Colonic mucosa (tissue), 4 donors: Measurements from ENCODE around the gene NSG1. TPM values are rescaled to one million over a fixed set of nuclear protein-coding genes. Genes with fewer than 3 reads are reported as not detected.

Source experiments
- DNase-seq: peaks from one replicate; pipeline ENCODE4 v3.0.0-alpha.2; 2020
- H3K27ac ChIP-seq: fragments of 200-600 bp; one replicate; pipeline ENCODE4 v1.8.0; 2021
- H3K27me3 ChIP-seq: fragments of 200-600 bp; one replicate; pipeline ENCODE4 v1.8.0; 2021
- H3K36me3 ChIP-seq: fragments of 200-600 bp; one replicate; pipeline ENCODE4 v1.8.0; 2021
- H3K4me1 ChIP-seq: fragments of 200-600 bp; one replicate; pipeline ENCODE4 v1.8.0; 2021; ENCODE audit warnings: mild to moderate bottlenecking
- H3K4me3 ChIP-seq: fragments of 200-600 bp; one replicate; pipeline ENCODE4 v1.8.0; 2021
- H3K9ac ChIP-seq, 2 donors: one replicate each; pipeline ENCODE4 v1.7.0; 2013; ENCODE audit warnings: control low read depth in 2 of 2, low read depth in 2 of 2, low read length in 2 of 2
- H3K9me3 ChIP-seq: fragments of 200-600 bp; one replicate; pipeline ENCODE4 v1.8.0; 2021
- intact Hi-C: fragments of 100-400 bp; cut with DNase I; formaldehyde crosslinking; loops from one replicate; pipeline ENCODE4 v1.14.1; 2022
- total RNA-seq, 2 donors: library from RNA; stranded (reverse); fragmentation: NEBNext Ultra II Directional in 1 of 2; extraction: Animal tissue kit (Norgen Biotek cat#: 25700) in 1 of 2; gene quantifications; one replicate each; pipeline ENCODE4 v1.2.1, GENCODE V29; 2021
- TF ChIP-seq, protein P1 (sequence below): fragments of 200-600 bp; IDR thresholded peaks from one replicate; pipeline ENCODE4 v1.8.0; 2022; ENCODE audit warnings: antibody characterized with exemption, mild to moderate bottlenecking
- donor health status: healthy.
- donor health status: DM: no; HTN: no; CAD: no.
- donor health status: DM: no; HTN: no; CAD: no.

Gene NSG1
- total RNA-seq, 2 donors from 2014 or later, result 2.4 to 5.9 TPM

DNA sequence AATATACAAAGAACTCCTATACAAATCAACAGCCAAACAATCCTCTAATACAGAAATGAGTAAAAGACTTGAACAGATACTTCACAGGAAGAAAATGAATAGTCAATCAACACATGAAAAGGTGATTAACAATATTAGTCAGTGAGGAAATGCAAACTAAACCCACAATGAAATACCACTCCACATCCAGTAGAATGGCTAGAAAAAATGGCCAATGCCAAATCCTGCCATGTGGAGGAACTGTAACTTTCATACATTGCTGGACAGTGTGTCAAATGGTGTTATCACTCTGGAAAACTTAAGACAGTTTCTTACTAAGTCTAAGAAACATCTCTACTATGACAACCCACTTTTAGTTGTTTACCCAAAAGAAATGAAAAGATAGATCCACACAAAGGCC lies 59.5 kb downstream of the NSG1 start:
- Histone ChIP-seq H3K27ac (no peak overlapping the region), H3K4me1 (no peaks in the 10 kb centered on the region), H3K9me3 (no peaks in the 10 kb centered on the region), H3K9ac (no peak overlapping the region), H3K27me3 (no peaks in the 10 kb centered on the region), H3K36me3 (no peaks in the 10 kb centered on the region), H3K4me3 (no peak overlapping the region)
- intact Hi-C loops, result no loop called here
- DNase-seq, result no peak
- TF ChIP-seq, protein P1, sequence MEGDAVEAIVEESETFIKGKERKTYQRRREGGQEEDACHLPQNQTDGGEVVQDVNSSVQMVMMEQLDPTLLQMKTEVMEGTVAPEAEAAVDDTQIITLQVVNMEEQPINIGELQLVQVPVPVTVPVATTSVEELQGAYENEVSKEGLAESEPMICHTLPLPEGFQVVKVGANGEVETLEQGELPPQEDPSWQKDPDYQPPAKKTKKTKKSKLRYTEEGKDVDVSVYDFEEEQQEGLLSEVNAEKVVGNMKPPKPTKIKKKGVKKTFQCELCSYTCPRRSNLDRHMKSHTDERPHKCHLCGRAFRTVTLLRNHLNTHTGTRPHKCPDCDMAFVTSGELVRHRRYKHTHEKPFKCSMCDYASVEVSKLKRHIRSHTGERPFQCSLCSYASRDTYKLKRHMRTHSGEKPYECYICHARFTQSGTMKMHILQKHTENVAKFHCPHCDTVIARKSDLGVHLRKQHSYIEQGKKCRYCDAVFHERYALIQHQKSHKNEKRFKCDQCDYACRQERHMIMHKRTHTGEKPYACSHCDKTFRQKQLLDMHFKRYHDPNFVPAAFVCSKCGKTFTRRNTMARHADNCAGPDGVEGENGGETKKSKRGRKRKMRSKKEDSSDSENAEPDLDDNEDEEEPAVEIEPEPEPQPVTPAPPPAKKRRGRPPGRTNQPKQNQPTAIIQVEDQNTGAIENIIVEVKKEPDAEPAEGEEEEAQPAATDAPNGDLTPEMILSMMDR, result no peak

DNA sequence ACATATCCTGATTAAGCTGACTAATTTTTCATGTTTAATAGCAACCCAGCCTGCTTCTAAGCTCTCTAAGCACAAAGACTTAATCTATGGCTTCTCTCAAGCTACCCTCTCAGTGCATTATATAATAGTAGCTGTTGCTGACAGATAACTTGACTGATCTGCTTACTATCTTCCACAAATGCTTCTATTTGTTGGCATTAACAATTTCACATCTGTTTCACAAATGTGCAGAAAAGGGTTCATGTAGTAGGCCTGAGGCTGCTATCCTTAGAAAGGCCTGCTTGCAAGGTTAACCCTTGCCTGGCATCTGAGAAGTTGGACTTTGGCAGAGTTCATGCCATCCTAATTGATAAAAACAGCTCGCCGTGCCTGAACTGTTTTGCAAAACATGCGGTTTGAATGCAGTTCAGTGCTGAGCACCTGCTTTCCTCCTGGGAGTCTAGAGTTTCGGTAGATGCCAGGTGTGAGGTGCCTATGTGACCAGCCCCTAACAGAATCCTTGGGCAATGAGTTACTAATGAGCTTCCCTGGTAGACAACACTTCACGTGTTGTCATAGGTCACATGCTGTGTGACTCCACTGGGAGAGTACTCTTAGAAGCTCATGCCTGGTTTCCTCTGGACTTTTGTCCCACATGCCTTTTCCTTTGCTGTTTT lies 68.4 kb downstream of the NSG1 start:
- peaks cover 5% of the 10 kb centered on the region for H3K36me3 ChIP-seq

DNA sequence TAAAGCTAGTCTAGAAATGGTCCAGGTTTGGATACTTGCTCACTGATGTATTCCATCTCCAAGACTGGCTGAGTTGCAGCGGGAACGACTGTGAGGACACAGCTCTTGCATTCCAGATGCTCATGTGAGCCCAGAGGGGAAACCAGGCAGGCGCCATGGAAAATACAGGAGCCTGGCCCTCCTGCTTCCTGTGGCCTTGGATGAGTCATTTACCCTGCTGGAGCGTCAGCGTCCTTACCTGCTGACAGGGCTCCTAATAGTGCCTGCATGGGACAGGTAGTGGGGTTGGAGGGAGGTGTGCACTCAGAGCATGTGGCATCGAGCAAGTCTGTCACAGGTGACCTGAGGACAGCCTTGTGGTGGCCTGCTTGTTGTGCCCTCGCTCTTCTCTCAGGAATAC lies 69.4 kb downstream of the NSG1 start:
- Histone ChIP-seq H3K36me3 (peaks cover 5% of the 10 kb centered on the region), H3K9ac (no peak overlapping the region), H3K4me3 (no peak overlapping the region), H3K27me3 (no peaks in the 10 kb centered on the region), H3K9me3 (no peaks in the 10 kb centered on the region), H3K27ac (no peak overlapping the region), H3K4me1 (no peaks in the 10 kb centered on the region)
- intact Hi-C loops, result no loop called here
- DNase-seq, result no peak
- TF ChIP-seq, protein P1, result no peak

More for the DNA sequence above, 68.4 kb downstream of the NSG1 start:
- no peaks in the 10 kb centered on the region for H3K27me3 ChIP-seq
- H3K27ac ChIP-seq, result no peak overlapping the region
- H3K9ac ChIP-seq, result no peak overlapping the region
- no peak for DNase-seq
- TF ChIP-seq, protein P1, result no peak
- H3K4me1 ChIP-seq, result no peaks in the 10 kb centered on the region
- H3K4me3 ChIP-seq, result no peak overlapping the region
- intact Hi-C loops, result no loop called here
- no peaks in the 10 kb centered on the region for H3K9me3 ChIP-seq

DNA sequence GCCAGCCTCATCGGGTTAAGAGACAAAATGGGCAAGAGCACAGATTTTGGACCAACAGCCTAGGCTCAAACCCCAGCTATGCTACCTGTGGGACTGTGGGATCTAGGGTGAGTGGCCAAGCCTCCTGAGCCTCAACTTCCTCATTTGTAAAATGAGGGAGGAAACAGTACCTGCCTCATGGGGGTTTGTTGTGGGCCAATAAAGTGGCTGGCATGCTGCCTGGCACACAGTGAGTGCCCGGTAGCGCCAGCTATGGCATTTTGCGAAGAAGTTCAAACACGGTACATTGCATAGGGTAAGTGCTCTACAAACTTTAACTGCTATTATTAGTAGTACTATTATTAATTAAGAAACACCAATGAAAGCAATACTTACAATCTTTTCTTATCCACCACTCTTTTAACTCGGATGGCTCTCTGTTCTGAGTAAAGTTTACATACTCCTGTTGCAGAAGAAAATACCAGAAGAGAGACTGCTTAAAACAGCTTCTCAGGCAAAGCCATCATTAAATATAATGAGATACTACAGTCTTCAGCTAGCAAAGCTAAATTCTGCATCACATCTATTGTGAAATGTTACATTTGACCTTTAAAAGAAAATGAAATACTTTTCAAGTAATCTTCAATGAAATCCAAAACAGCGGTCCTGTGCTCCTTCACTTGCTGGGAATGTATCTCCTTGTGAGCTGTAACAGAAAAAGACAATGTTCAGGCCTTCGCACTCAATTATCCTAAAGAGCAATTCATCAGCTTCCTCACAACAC lies 70.1 kb downstream of the NSG1 start:
- Histone ChIP-seq H3K9ac (no peak overlapping the region), H3K9me3 (no peaks in the 10 kb centered on the region), H3K27ac (no peak overlapping the region), H3K36me3 (peaks cover 5% of the 10 kb centered on the region), H3K4me3 (no peak overlapping the region), H3K4me1 (no peaks in the 10 kb centered on the region), H3K27me3 (no peaks in the 10 kb centered on the region)
- intact Hi-C loops, result no loop called here
- DNase-seq, result no peak
- TF ChIP-seq, protein P1, result no peak

DNA sequence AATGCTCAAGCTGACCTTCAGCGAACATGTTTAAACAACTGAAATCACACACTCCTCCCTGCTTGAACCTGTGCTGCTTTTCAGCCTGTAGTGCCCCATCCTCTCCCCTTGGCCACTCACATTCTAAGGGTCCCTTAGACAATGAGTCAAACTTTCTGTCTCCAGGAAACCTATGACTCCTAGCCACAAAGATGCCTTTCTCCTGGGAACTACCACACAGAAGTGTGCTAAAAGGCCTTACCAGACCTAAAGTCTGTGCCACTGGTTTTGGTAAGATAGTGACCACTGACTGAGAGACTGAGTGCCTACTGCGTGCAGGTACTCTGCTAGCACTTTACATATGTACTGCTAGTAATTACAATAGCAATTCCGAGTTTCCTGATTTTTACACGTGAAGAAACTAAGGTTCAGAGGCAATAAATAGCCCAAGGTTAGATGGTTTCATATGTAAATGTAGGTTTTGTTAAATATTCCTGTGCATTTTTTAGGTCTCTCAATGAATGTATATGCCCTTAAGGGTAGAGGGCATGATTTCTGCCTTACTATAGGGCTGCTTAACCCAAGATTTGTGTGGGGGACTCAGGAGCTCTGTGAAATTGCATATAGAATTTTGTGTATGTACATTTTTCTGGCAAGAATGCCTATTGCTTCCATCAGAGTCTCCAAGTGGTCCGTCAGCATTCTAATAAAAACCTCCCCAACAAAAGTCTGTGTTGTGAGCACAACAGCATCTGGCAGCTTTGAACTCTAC lies 71.1 kb downstream of the NSG1 start:
- TF ChIP-seq, protein P1, result no peak
- Histone ChIP-seq H3K27ac (no peak overlapping the region), H3K9ac (no peak overlapping the region), H3K4me3 (no peak overlapping the region), H3K4me1 (no peaks in the 10 kb centered on the region), H3K9me3 (no peaks in the 10 kb centered on the region), H3K27me3 (no peaks in the 10 kb centered on the region), H3K36me3 (peaks cover 5% of the 10 kb centered on the region)
- intact Hi-C loops, result no loop called here
- no peak for DNase-seq
